Aorta (tissue), 5 donors: ENCODE results near the gene CWH43. TPM values are rescaled to one million over a fixed set of nuclear protein-coding genes. Genes with fewer than 3 reads are reported as not detected.
"Not testable (repeated sequence)": the region's sequence is repeated elsewhere in the genome, so short reads cannot be mapped to it uniquely, and the experiment has no call there.

ENCODE experiments used
- ATAC-seq: fragments of 200-7000 bp; cut with Tn5 transposase; one replicate; pipeline ENCODE4 v1.9.1; 2022; ENCODE audit warnings: moderate library complexity; ENCODE audit not compliant: low FRiP score
- DNase-seq, 2 donors: peaks; one replicate each; pipeline ENCODE4 v3.0.0-alpha.2; 2020
- H3K27ac ChIP-seq, 2 donors: one replicate each; pipeline ENCODE4 v1.5.1; 2013; ENCODE audit warnings: low read length in 2 of 2, mild to moderate bottlenecking in 2 of 2, moderate library complexity in 2 of 2, control low read depth in 1 of 2, inconsistent platforms in 1 of 2, low read depth in 1 of 2
- H3K27me3 ChIP-seq, 2 donors: one replicate each; pipeline ENCODE4 v1.6.1; 2013; ENCODE audit warnings: control low read depth in 1 of 2, low read length in 1 of 2, mild to moderate bottlenecking in 1 of 2, moderate library complexity in 1 of 2; ENCODE audit not compliant: insufficient read depth in 2 of 2, control insufficient read depth in 1 of 2
- H3K36me3 ChIP-seq, 2 donors: one replicate each; pipeline ENCODE4 v1.6.1; 2013; ENCODE audit warnings: control low read depth in 1 of 2, low read length in 1 of 2, mild to moderate bottlenecking in 1 of 2; ENCODE audit not compliant: insufficient read depth in 2 of 2, control insufficient read depth in 1 of 2
- H3K4me1 ChIP-seq, 2 donors: one replicate each; pipeline ENCODE4 v1.6.1; 2013; ENCODE audit warnings: low read length in 2 of 2, control low read depth in 1 of 2, mild to moderate bottlenecking in 1 of 2, moderate library complexity in 1 of 2; ENCODE audit not compliant: insufficient read depth in 2 of 2, control insufficient read depth in 1 of 2
- H3K4me3 ChIP-seq, 2 donors: one replicate each; pipeline ENCODE4 v1.5.1; 2013; ENCODE audit warnings: low read length in 2 of 2, control low read depth in 1 of 2, mild to moderate bottlenecking in 1 of 2
- H3K9me3 ChIP-seq: one replicate; pipeline ENCODE4 v1.6.1; 2013; ENCODE audit warnings: mild to moderate bottlenecking, low read length; ENCODE audit not compliant: control insufficient read depth
- WGBS, 2 donors: extraction: QIAGEN DNeasy Blood & Tissue Kit; methylation state at CpG; one replicate each; pipeline ENCODE4 v1.1.7; 2013; 5-methylcytosine and 5-hydroxymethylcytosine counted together
- intact Hi-C, 2 donors: fragments of 100-400 bp; cut with DNase I; formaldehyde crosslinking; loops; one replicate each; pipeline versions ENCODE4 v1.14.2 to v1.15.0; 2022
- polyA plus RNA-seq, 2 donors: library from polyadenylated mRNA; stranded (reverse); fragments of 200-250 nt; gene quantifications; one replicate each; pipeline ENCODE4 v1.2.3, GENCODE V29; 2013
- total RNA-seq, 2 donors: library from RNA; stranded (reverse); fragmentation: NEBNext Ultra II Directional; extraction: Animal tissue kit (Norgen Biotek cat#: 25700); gene quantifications; one replicate each; pipeline ENCODE4 v1.2.1, GENCODE V29; 2021
- donor health status: healthy with polysubstance abuse.
- donor health status: Bipolar disorder and iron deficiency.
- donor health status: DM: no; HTN: no; CAD: no.
- donor health status: DM: no; HTN: no; CAD: no.
- donor health status: DM: yes; HTN: yes; CAD: no.

CWH43 gene
- total and polyA plus RNA-seq, 4 donors: not detected

GRCh38 chr4:48967101-48967500 lies 19.0 kb upstream of the CWH43 start:
- Histone ChIP-seq H3K27ac (no peak overlapping the region), H3K36me3 (no peaks in the 10 kb centered on the region), H3K27me3 (no peaks in the 10 kb centered on the region), H3K4me3 (no peak overlapping the region), H3K9me3 (no peaks in the 10 kb centered on the region), H3K4me1 (no peaks in the 10 kb centered on the region)
- intact Hi-C loops: no loop called here
- ATAC-seq: no peak
- DNase-seq: no peak

DNA sequence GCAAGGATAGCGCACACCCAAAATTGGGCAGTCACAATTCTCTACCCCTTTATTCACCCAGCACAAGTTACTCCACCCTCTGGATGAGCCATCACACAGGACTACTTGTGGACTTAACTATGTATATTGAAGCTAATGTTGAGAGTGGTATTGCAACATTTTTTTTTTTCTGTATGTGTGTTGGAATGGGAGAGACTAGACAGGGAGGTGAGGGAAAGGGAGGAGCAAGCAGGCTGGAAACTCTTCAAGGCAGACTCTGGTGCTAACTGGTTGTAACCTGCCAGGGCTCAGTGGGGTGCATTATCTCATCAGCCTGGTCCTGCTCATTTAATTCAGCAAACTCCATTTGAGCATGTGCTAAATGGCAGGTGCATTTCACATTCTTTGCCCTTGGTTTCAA lies 18.4 kb upstream of the CWH43 start:
- intact Hi-C loops: no loop called here
- H3K9me3 ChIP-seq: no peaks in the 10 kb centered on the region
- WGBS, 2 donors: 100% methylated on average over 1 of the region's 1 CpG
- no peaks in the 10 kb centered on the region for H3K4me1 ChIP-seq
- no peak for DNase-seq
- no peak overlapping the region for H3K4me3 ChIP-seq
- no peaks in the 10 kb centered on the region for H3K36me3 ChIP-seq
- no peaks in the 10 kb centered on the region for H3K27me3 ChIP-seq
- H3K27ac ChIP-seq: no peak overlapping the region
- no peak for ATAC-seq

DNA sequence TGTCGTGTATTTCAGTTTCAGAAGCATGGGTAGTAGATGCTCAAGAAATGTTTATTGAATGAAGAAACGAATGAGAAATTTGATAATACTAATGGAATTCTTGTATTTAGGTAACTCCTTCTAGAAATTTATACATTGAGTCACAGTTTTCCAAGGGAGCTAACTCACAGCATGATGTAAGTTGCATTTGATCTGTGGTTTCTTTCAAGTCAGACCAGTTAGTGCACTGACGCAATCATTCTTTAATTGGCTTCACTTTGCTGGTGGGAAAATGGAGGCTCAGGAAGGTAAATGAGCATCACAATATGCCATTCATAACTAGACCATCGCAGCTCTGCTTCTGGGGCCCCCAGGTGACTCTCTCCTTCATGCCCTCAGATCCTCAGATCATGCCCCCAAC lies 17.3 kb upstream of the CWH43 start:
- no peaks in the 10 kb centered on the region for H3K9me3 ChIP-seq
- H3K27ac ChIP-seq: no peak overlapping the region
- intact Hi-C loops: no loop called here
- H3K4me3 ChIP-seq: no peak overlapping the region
- 73 to 81% methylated on average over 4 of the region's 4 CpGs for WGBS, 2 donors
- H3K36me3 ChIP-seq: no peaks in the 10 kb centered on the region
- ATAC-seq (no peak), DNase-seq (no peak)
- no peaks in the 10 kb centered on the region for H3K4me1 ChIP-seq
- no peaks in the 10 kb centered on the region for H3K27me3 ChIP-seq

GRCh38 chr4:48970471-48970921 lies 15.6 kb upstream of the CWH43 start:
- no peaks in the 10 kb centered on the region for H3K27me3 ChIP-seq

DNA sequence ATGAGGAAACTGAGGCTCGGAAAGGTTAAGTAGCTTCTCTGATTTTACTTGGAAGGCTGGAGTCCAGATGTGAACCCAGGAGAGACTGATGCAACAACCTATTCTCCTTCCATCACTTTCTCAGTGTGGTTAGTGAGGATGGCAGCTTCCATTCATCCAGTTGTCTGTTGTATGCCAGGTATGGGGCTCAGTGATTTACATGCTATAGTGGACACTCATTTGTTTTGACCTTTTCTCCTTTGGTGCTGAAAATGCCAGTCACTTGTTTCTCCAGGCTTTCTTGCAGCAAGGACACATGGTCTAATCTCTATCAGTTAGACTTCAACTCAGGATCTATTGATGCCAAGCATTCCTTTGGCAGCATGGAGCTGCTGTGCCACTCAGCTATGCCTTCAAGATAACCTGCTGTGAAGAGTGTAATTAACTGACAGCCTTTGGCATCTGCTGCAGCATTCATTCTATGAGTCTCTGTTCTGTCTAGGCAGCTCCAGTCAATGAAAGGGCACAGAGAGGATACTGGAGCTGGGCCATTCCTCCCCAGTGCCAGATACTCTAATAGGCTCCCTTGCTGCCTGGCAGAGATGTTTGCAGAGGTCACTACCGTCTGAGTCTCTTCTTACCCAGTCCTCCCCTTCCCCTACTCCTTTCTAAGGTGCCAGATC lies 11.0 kb upstream of the CWH43 start:
- Histone ChIP-seq H3K36me3 (no peaks in the 10 kb centered on the region), H3K9me3 (no peaks in the 10 kb centered on the region), H3K27me3 (no peaks in the 10 kb centered on the region), H3K27ac (no peak overlapping the region), H3K4me3 (no peak overlapping the region), H3K4me1 (no peaks in the 10 kb centered on the region)
- DNase-seq (no peak), ATAC-seq (no peak)
- WGBS, 2 donors: 43 to 50% methylated on average over 2 of the region's 2 CpGs
- intact Hi-C loops: no loop called here

More at GRCh38 chr4:48970471-48970921, 15.6 kb upstream of the CWH43 start:
- no peaks in the 10 kb centered on the region for H3K36me3 ChIP-seq
- no peak overlapping the region for H3K4me3 ChIP-seq
- ATAC-seq: no peak
- no peaks in the 10 kb centered on the region for H3K9me3 ChIP-seq
- H3K4me1 ChIP-seq: no peaks in the 10 kb centered on the region
- intact Hi-C loops: no loop called here
- DNase-seq: no peak
- 67 to 68% methylated on average over 3 of the region's 3 CpGs for WGBS, 2 donors
- H3K27ac ChIP-seq: no peak overlapping the region

GRCh38 chr4:48976041-48976440 lies 10.0 kb upstream of the CWH43 start:
- ATAC-seq (no peak), DNase-seq (no peak)
- intact Hi-C loops: no loop called here
- 86 to 92% methylated on average over 4 of the region's 4 CpGs for WGBS, 2 donors
- no peaks in the 10 kb centered on the region for H3K4me1 ChIP-seq
- H3K36me3 ChIP-seq: no peaks in the 10 kb centered on the region
- no peaks in the 10 kb centered on the region for H3K27me3 ChIP-seq
- H3K9me3 ChIP-seq: no peaks in the 10 kb centered on the region
- no peak overlapping the region for H3K27ac ChIP-seq
- H3K4me3 ChIP-seq: no peak overlapping the region

DNA sequence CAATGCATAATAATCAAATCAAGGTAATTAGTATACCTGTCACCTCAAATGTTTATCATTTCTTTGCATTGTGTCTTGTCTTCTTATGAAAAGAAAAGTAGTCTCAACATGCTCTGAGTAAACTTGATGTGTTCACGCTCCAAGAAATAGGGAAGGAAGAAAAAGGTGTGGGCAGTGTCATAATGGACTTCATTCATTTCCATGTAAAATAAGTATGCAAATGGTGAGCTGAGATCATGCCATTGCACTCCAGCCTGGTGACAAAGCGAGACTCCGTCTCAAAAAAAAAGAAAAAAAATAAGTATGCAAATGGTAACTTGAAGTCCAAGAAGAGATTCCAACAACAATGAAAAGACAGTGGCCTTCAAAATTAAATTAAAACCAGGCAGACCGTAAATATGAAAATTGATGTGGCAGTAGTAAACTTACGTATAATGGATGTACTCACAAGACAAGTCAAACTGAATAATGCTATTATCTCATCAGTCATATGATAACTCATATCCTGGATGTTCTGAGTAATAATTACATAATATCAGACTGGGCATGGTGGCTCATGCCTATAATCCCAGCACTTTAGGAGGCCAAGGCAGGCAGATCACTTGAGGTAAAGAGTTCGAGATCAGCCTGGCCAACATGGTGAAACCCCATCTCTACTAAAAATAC lies 6.0 kb upstream of the CWH43 start:
- DNase-seq (no peak), ATAC-seq (no peak)
- 83 to 84% methylated on average over 6 of the region's 6 CpGs for WGBS, 2 donors
- peaks cover 1% of the 10 kb centered on the region for H3K9me3 ChIP-seq
- no peak overlapping the region for H3K4me3 ChIP-seq
- H3K27me3 ChIP-seq: no peaks in the 10 kb centered on the region
- H3K27ac ChIP-seq: no peak overlapping the region
- H3K36me3 ChIP-seq: no peaks in the 10 kb centered on the region
- no peaks in the 10 kb centered on the region for H3K4me1 ChIP-seq
- intact Hi-C loops: no loop called here

- H3K27ac ChIP-seq, H3K27me3 ChIP-seq, DNase-seq, intact Hi-C loops, H3K4me1 ChIP-seq, ATAC-seq, H3K36me3 ChIP-seq, H3K4me3 ChIP-seq, H3K9me3 ChIP-seq: not testable (repeated sequence)
- 87 to 88% methylated on average over 2 of the region's 2 CpGs for WGBS, 2 donors
These were observed 2.1 kb upstream of the CWH43 start for GRCh38 chr4:48984005-48984404.

GRCh38 chr4:48985602-48985975 lies 486 bp upstream of the CWH43 start:
- H3K4me1 ChIP-seq: no peaks in the 10 kb centered on the region
- DNase-seq (no peak), ATAC-seq (no peak)
- WGBS, 2 donors: 6 to 10% methylated on average over 17 to 18 of the region's 18 CpGs
- no peak overlapping the region for H3K4me3 ChIP-seq
- peaks cover 1% of the 10 kb centered on the region for H3K9me3 ChIP-seq
- no peaks in the 10 kb centered on the region for H3K27me3 ChIP-seq
- no peak overlapping the region for H3K27ac ChIP-seq
- intact Hi-C loops: no loop called here
- no peaks in the 10 kb centered on the region for H3K36me3 ChIP-seq
